Testis (tissue), 5 donors: ENCODE measurements around the gene VAT1. TPM values are rescaled to one million over a fixed set of nuclear protein-coding genes. Genes with fewer than 3 reads are reported as not detected.

ENCODE experiments used
- DNase-seq: peaks from one replicate; pipeline ENCODE4 v3.0.0-alpha.2; 2019
- H3K27ac ChIP-seq, 2 donors: fragments of 200-600 bp; sonication (generic); one replicate each; pipeline ENCODE4 v1.5.1; 2019
- H3K27me3 ChIP-seq: fragments of 200-600 bp; sonication (generic); one replicate; pipeline ENCODE4 v1.5.1; 2019
- H3K36me3 ChIP-seq: fragments of 200-600 bp; sonication (generic); one replicate; pipeline ENCODE4 v1.5.1; 2017; ENCODE audit warnings: low read depth; ENCODE audit errors: missing control alignments
- H3K4me1 ChIP-seq: fragments of 200-600 bp; sonication (generic); one replicate; pipeline ENCODE4 v1.5.1; 2019
- H3K4me3 ChIP-seq, 2 donors: fragments of 200-600 bp; sonication (generic); one replicate each; pipeline ENCODE4 v1.5.1; 2017 to 2019
- H3K9me3 ChIP-seq: fragments of 200-600 bp; sonication (generic); one replicate; pipeline ENCODE4 v1.5.1; 2017
- CTCF ChIP-seq, 3 experiments: fragments of 450-650 bp in 2 of 3; fragments of 200-600 bp in 1 of 3; sonication (generic) in 1 of 3; IDR thresholded peaks; one replicate each; pipeline ENCODE4 v1.5.1; 2016 to 2019; ENCODE audit warnings: antibody characterized with exemption in 3 of 3, mild to moderate bottlenecking in 2 of 3, moderate library complexity in 1 of 3
- POLR2A ChIP-seq: fragments of 450-650 bp; IDR thresholded peaks from one replicate; pipeline ENCODE4 v1.6.1; 2017; ENCODE audit warnings: antibody characterized with exemption, mild to moderate bottlenecking, moderate library complexity
- WGBS, 2 donors: methylation state at CpG; one replicate each; pipeline ENCODE4 v1.1.5; 2018; 5-methylcytosine and 5-hydroxymethylcytosine counted together
- intact Hi-C: fragments of 100-400 bp; cut with DNase I; formaldehyde crosslinking; loops from one replicate; pipeline ENCODE4 v1.15.1; 2023; ENCODE audit warnings: low total_unique reads
- long read RNA-seq, 2 donors: transcript quantifications; one replicate each; lab custom pipeline, GENCODE V29; 2026
- polyA plus RNA-seq: library from polyadenylated mRNA; stranded (reverse); fragments of 350-450 nt; fragmentation: Illumina TruSeq; extraction: RNeasy Lipid Tissue Mini Kit (QIAGEN cat#74804); gene quantifications from one replicate; pipeline ENCODE4 v1.2.3, GENCODE V29; 2014; ENCODE audit warnings: low read depth, low replicate concordance; ENCODE audit not compliant: insufficient read depth
- total RNA-seq, 2 donors: library from RNA; depleted of rRNA; stranded (reverse); fragments of >200 nt; gene quantifications; one replicate each; pipeline ENCODE4 v1.2.3, GENCODE V29; 2016

The VAT1 gene
- total RNA-seq, result 100 to 1,000 TPM; 201 to 277 TPM
- polyA plus RNA-seq, result 204 TPM
- long read RNA-seq, donor 1, transcript VAT1-201 (6 exons, 2,734 nt), result major isoform, 70 of 97 reads
- long read RNA-seq, donor 1, partial matches to known transcripts, result 19 of 97 reads
- long read RNA-seq, donor 1, other reads (novel, unspliced or antisense), result 8 of 97 reads
- long read RNA-seq, donor 2, transcript VAT1-201 (6 exons, 2,734 nt), result major isoform, 64 of 91 reads
- long read RNA-seq, donor 2, partial matches to known transcripts, result 16 of 91 reads
- long read RNA-seq, donor 2, other reads (novel, unspliced or antisense), result 11 of 91 reads

- Histone ChIP-seq H3K4me3 (peak within 1 kb of the TSS; percentile 95 to 98), H3K36me3 (no peaks in the 10 kb centered on the region), H3K27ac (peak within 1 kb of the TSS; percentile 94 to 96), H3K9me3 (no peaks in the 10 kb centered on the region), H3K27me3 (no peaks in the 10 kb centered on the region), H3K4me1 (peaks cover 22% of the 10 kb centered on the region)
- TF ChIP-seq POLR2A (no peak), CTCF (IDR thresholded peaks at IDR 0.05) (no peak)
- DNase-seq, result peak; percentile 89
- intact Hi-C loops, result no loop called here
- WGBS, 2 donors, result 0 to 1% methylated on average over 19 to 56 of the region's 80 CpGs
Measured at GRCh38 chr17:43021741-43022512, at the start of gene VAT1. Gene VAT1, minus strand, starts transcription at chr17:43022385. Its CDS starts 63 bp downstream, at chr17:43022322.

GRCh38 chr17:43070872-43071271 lies 48.7 kb upstream of the VAT1 start:
- Histone ChIP-seq H3K27me3 (no peaks in the 10 kb centered on the region), H3K27ac (no peak overlapping the region), H3K4me1 (no peaks in the 10 kb centered on the region), H3K9me3 (no peaks in the 10 kb centered on the region), H3K36me3 (no peaks in the 10 kb centered on the region), H3K4me3 (no peak overlapping the region)
- WGBS, 2 donors, result 60 to 81% methylated on average over 1 of the region's 1 CpG
- TF ChIP-seq CTCF (IDR thresholded peaks at IDR 0.05), result no peak
- no peak for TF ChIP-seq POLR2A
- no peak for DNase-seq
- intact Hi-C loops, result no loop called here

GRCh38 chr17:43070257-43070656 lies 48.1 kb upstream of the VAT1 start:
- Histone ChIP-seq H3K4me3 (no peak overlapping the region), H3K27ac (no peak overlapping the region), H3K9me3 (no peaks in the 10 kb centered on the region), H3K36me3 (no peaks in the 10 kb centered on the region), H3K4me1 (no peaks in the 10 kb centered on the region), H3K27me3 (no peaks in the 10 kb centered on the region)
- TF ChIP-seq CTCF (IDR thresholded peaks at IDR 0.05), result no peak
- no peak for TF ChIP-seq POLR2A
- 82 to 83% methylated on average over 1 of the region's 1 CpG for WGBS, 2 donors
- intact Hi-C loops, result no loop called here
- no peak for DNase-seq

- no peak for TF ChIP-seq POLR2A
- TF ChIP-seq CTCF (IDR thresholded peaks at IDR 0.05), result no peak
- DNase-seq, result no peak
- H3K27me3 ChIP-seq, result no peaks in the 10 kb centered on the region
- H3K4me3 ChIP-seq, result no peak overlapping the region
- 61 to 69% methylated on average over 3 of the region's 3 CpGs for WGBS, 2 donors
- H3K4me1 ChIP-seq, result no peaks in the 10 kb centered on the region
- H3K27ac ChIP-seq, result no peak overlapping the region
- no peaks in the 10 kb centered on the region for H3K9me3 ChIP-seq
- intact Hi-C loops, result no loop called here
- no peaks in the 10 kb centered on the region for H3K36me3 ChIP-seq
Measured at GRCh38 chr17:43069368-43069898, 47.2 kb upstream of the VAT1 start.
